ENCODE results near the gene BEGAIN. TPM values are rescaled to one million over a fixed set of nuclear protein-coding genes. Genes with fewer than 3 reads are reported as not detected.

Gene BEGAIN
- total and polyA plus RNA-seq, 10 donors, result 1.8 to 10.0 (median 5.6) TPM

DNA sequence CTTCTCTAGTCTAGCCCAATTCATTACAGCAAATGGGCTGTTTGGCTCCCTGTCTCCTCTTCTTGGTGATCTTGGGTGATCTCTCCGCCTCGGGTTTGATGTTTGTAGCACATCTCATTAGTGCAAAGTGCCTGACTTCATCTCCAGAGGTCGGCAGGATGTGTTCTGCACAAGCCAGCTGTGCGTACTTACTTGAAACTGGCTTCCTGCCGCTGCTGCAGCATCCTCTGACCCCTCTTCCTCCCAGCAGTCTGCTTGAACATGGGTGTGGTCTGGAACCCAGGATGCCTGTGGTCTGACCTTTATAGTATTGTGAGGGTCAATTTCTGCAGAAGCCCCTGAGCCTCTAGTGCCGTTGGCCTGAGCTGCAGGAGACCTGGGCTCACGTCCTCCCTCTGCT, 99.2 kb downstream of the BEGAIN start:
- H3K27ac ChIP-seq, result no peak overlapping the region
- no peak overlapping the region for H3K4me3 ChIP-seq
- no peak for DNase-seq
- H3K27me3 ChIP-seq (replicated peaks in 1 of 7), result no peaks in the 10 kb centered on the region
- H3K9me3 ChIP-seq, result no peaks in the 10 kb centered on the region
- H3K36me3 ChIP-seq, result peaks cover 0 to 38% (median 5%) of the 10 kb centered on the region in 6 donors
- 39 to 71% (median 57%) methylated on average over 7 of the region's 7 CpGs for WGBS, 5 donors
- TF ChIP-seq POLR2AphosphoS5 (IDR thresholded peaks at IDR 0.05) (peak in 2 of 3 donors; percentile 46 to 54), POLR2A (IDR thresholded peaks at IDR 0.05) (no peak)
- H3K4me1 ChIP-seq, result peaks cover 0 to 11% (median 5%) of the 10 kb centered on the region in 6 donors
- intact Hi-C loops (cut with DNase I; ENCODE audit: low total_unique reads), result no loop called here

DNA sequence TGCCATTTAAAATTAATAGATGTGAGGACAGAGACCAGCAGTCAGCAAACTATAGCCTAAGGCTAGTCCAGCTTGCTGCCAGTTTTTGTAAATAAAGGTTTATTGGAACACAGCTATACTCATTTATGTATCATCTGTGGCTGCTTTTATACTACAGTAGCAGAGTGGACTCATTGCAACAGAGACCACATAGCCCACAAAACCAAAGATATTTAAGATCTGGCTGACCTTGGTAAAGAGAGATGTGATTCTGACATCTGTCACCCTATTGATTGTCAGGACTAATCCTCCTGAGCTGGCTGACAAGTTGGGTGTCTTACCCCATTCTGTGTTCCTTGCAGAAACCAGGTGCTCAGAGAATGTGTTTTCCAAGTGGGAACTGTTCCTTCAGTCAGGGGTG, 99.9 kb downstream of the BEGAIN start:
- H3K27me3 ChIP-seq (replicated peaks in 1 of 7), result no peaks in the 10 kb centered on the region
- intact Hi-C loops (cut with DNase I; ENCODE audit: low total_unique reads), result no loop called here
- peaks cover 0 to 38% (median 5%) of the 10 kb centered on the region in 6 donors for H3K36me3 ChIP-seq
- no peak overlapping the region for H3K4me3 ChIP-seq
- no peak for DNase-seq
- H3K9me3 ChIP-seq, result no peaks in the 10 kb centered on the region
- peaks cover 0 to 11% (median 5%) of the 10 kb centered on the region in 6 donors for H3K4me1 ChIP-seq
- TF ChIP-seq, protein P1, sequence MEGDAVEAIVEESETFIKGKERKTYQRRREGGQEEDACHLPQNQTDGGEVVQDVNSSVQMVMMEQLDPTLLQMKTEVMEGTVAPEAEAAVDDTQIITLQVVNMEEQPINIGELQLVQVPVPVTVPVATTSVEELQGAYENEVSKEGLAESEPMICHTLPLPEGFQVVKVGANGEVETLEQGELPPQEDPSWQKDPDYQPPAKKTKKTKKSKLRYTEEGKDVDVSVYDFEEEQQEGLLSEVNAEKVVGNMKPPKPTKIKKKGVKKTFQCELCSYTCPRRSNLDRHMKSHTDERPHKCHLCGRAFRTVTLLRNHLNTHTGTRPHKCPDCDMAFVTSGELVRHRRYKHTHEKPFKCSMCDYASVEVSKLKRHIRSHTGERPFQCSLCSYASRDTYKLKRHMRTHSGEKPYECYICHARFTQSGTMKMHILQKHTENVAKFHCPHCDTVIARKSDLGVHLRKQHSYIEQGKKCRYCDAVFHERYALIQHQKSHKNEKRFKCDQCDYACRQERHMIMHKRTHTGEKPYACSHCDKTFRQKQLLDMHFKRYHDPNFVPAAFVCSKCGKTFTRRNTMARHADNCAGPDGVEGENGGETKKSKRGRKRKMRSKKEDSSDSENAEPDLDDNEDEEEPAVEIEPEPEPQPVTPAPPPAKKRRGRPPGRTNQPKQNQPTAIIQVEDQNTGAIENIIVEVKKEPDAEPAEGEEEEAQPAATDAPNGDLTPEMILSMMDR (IDR thresholded peaks at IDR 0.05 in 8 of 11, conservative IDR thresholded peaks at IDR 0.05 in 3 of 11), result no peak
- TF ChIP-seq POLR2A (IDR thresholded peaks at IDR 0.05), result no peak
- TF ChIP-seq POLR2AphosphoS5 (IDR thresholded peaks at IDR 0.05), result no peak
- H3K27ac ChIP-seq, result no peak overlapping the region

Small RNAs within 50 kb of the gene (small RNA-seq; reads per million reads assigned to genes)
- gene RN7SKP92, result 0 reads per million in 4 donors

Other genes starting within 250 kb of the BEGAIN start
- 10 to 100 TPM in 2 of 7 donors, 1 to 10 TPM in 5; 4.4 to 20.9 (median 9.9) TPM for gene WDR25, start 210.9 kb downstream of the BEGAIN start, total RNA-seq
- 1 to 10 TPM; 4.8 to 6.9 (median 4.8) TPM for gene WDR25, start 210.9 kb downstream of the BEGAIN start, polyA plus RNA-seq
- gene DLK1, start 139.5 kb upstream of the BEGAIN start, total RNA-seq, result under 1 TPM in 3 of 7 donors, not detected in 4; 0.17 to 0.79 (median 0.38) TPM
- gene DLK1, start 139.5 kb upstream of the BEGAIN start, polyA plus RNA-seq, result not detected
- 100 to 1,000 TPM in 5 of 7 donors, 10 to 100 TPM in 2; 86.5 to 282 (median 174) TPM for gene MEG3, start 238.7 kb upstream of the BEGAIN start, total RNA-seq
- gene MEG3, start 238.7 kb upstream of the BEGAIN start, polyA plus RNA-seq, result 100 to 1,000 TPM in 2 of 3 donors, 10 to 100 TPM in 1; 86.6 to 763 (median 435) TPM

Data from spleen (tissue), 11 donors.